Smooth muscle cell (in vitro differentiated cells): ENCODE results near the gene SLC9A7. TPM values are rescaled to one million over a fixed set of nuclear protein-coding genes. Genes with fewer than 3 reads are reported as not detected.
A peak's percentile ranks its signal among the peaks of the same experiment; 100 is the strongest.

Source experiments
- DNase-seq: peaks from one replicate; lab custom pipeline; 2025; ENCODE audit not compliant: unreplicated experiment; lab: John Stamatoyannopoulos, UW
- H2AFZ ChIP-seq: fragments of 200-600 bp; sonication (generic); 2 replicates; pipeline ENCODE4 v1.6.0; 2016; ENCODE audit warnings: antibody characterized with exemption, low read depth, mild to moderate bottlenecking
- H3F3A ChIP-seq: fragments of 200-600 bp; sonication (generic); 2 replicates; pipeline ENCODE4 v1.6.0; 2017; ENCODE audit warnings: antibody characterized with exemption, low read depth
- H3K27ac ChIP-seq: fragments of 200-600 bp; sonication (generic); 2 replicates; pipeline ENCODE4 v1.5.1; 2016; ENCODE audit warnings: low read depth, mild to moderate bottlenecking
- H3K27me3 ChIP-seq: fragments of 200-600 bp; sonication (generic); 2 replicates; pipeline ENCODE4 v1.6.1; 2016; ENCODE audit warnings: low read depth, mild to moderate bottlenecking
- H3K36me3 ChIP-seq: fragments of 200-600 bp; sonication (generic); 2 replicates; pipeline ENCODE4 v1.5.1; 2016; ENCODE audit warnings: low read depth
- H3K4me1 ChIP-seq: fragments of 200-600 bp; sonication (generic); 2 replicates; pipeline ENCODE4 v1.5.1; 2016; ENCODE audit warnings: low read depth
- H3K4me2 ChIP-seq: fragments of 200-600 bp; sonication (generic); 2 replicates; pipeline ENCODE4 v1.6.0; 2016; ENCODE audit warnings: mild to moderate bottlenecking
- H3K4me3 ChIP-seq: fragments of 200-600 bp; sonication (generic); 2 replicates; pipeline ENCODE4 v1.5.1; 2016; ENCODE audit warnings: mild to moderate bottlenecking
- H3K79me2 ChIP-seq: fragments of 200-600 bp; sonication (generic); 2 replicates; pipeline ENCODE4 v1.6.0; 2016; ENCODE audit warnings: low read depth, mild to moderate bottlenecking
- H3K9ac ChIP-seq: fragments of 200-600 bp; sonication (generic); 2 replicates; pipeline ENCODE4 v1.6.0; 2016; ENCODE audit warnings: low read depth
- H3K9me3 ChIP-seq: fragments of 200-600 bp; sonication (generic); replicated peaks from 2 replicates; pipeline ENCODE4 v1.5.1; 2016; ENCODE audit warnings: low read depth
- H4K20me1 ChIP-seq: fragments of 200-600 bp; sonication (generic); 2 replicates; pipeline ENCODE4 v1.6.0; 2016; ENCODE audit warnings: low read depth
- CTCF ChIP-seq: fragments of 200-600 bp; sonication (generic); IDR thresholded peaks from 2 replicates; pipeline ENCODE4 v1.5.1; 2017; ENCODE audit warnings: borderline replicate concordance, mild to moderate bottlenecking, antibody characterized with exemption; ENCODE audit not compliant: insufficient read depth, poor library complexity, severe bottlenecking
- WGBS: methylation state at CpG from one replicate; pipeline ENCODE4 v1.1.7; 2016; ENCODE audit warnings: low lambda C conversion rate; 5-methylcytosine and 5-hydroxymethylcytosine counted together
- polyA plus RNA-seq: library from polyadenylated mRNA; unstranded; fragments of >200 nt; fragmentation: Nextera tagmentation; extraction: Ambion mirVana; gene quantifications from 2 replicates; pipeline ENCODE4 v1.2.1, GENCODE V29; 2016
- total RNA-seq: library from RNA; depleted of rRNA; stranded (reverse); fragments of >200 nt; gene quantifications from 2 replicates; pipeline ENCODE4 v1.2.3, GENCODE V29; 2014

SLC9A7 gene
- total and polyA plus RNA-seq, 2 experiments from 2014 or later = 0.83 to 6.7 TPM

- H3K27me3 ChIP-seq = no peaks in the 10 kb centered on the region
- H4K20me1 ChIP-seq = no peaks in the 10 kb centered on the region
- H3K79me2 ChIP-seq = no peaks in the 10 kb centered on the region
- no peak overlapping the region for H3K27ac ChIP-seq
- no peak for TF ChIP-seq CTCF
- no peak overlapping the region for H3K4me2 ChIP-seq
- no peak overlapping the region for H3K4me3 ChIP-seq
- DNase-seq = no peak
- no peaks in the 10 kb centered on the region for H3K4me1 ChIP-seq
- H3K9ac ChIP-seq = no peak overlapping the region
- H3K9me3 ChIP-seq = no peaks in the 10 kb centered on the region
- WGBS = 55% methylated on average over 1 of the region's 1 CpG
- H2AFZ ChIP-seq = no peak overlapping the region
- no peaks in the 10 kb centered on the region for H3F3A ChIP-seq
- no peaks in the 10 kb centered on the region for H3K36me3 ChIP-seq
Measured at GRCh38 chrX:46712764-46713163, 46.2 kb downstream of the SLC9A7 start.

- Histone ChIP-seq H3K79me2 (no peaks in the 10 kb centered on the region), H3F3A (no peaks in the 10 kb centered on the region), H3K9ac (no peak overlapping the region), H3K27ac (peak overlapping the region; percentile 15), H2AFZ (no peak overlapping the region), H3K36me3 (no peaks in the 10 kb centered on the region), H4K20me1 (no peaks in the 10 kb centered on the region), H3K4me1 (no peaks in the 10 kb centered on the region), H3K9me3 (no peaks in the 10 kb centered on the region), H3K4me2 (no peak overlapping the region), H3K4me3 (no peak overlapping the region), H3K27me3 (no peaks in the 10 kb centered on the region)
- 70% methylated on average over 8 of the region's 8 CpGs for WGBS
- no peak for TF ChIP-seq CTCF
- no peak for DNase-seq
Measured at GRCh38 chrX:46710927-46711623, 47.8 kb downstream of the SLC9A7 start.

GRCh38 chrX:46710425-46710824 lies 48.5 kb downstream of the SLC9A7 start:
- H3K4me1 ChIP-seq = no peaks in the 10 kb centered on the region
- DNase-seq = no peak
- no peaks in the 10 kb centered on the region for H3K79me2 ChIP-seq
- no peak overlapping the region for H3K9ac ChIP-seq
- H4K20me1 ChIP-seq = no peaks in the 10 kb centered on the region
- no peak overlapping the region for H3K4me2 ChIP-seq
- H3K36me3 ChIP-seq = no peaks in the 10 kb centered on the region
- no peaks in the 10 kb centered on the region for H3F3A ChIP-seq
- WGBS = 8% methylated on average over 1 of the region's 1 CpG
- H3K9me3 ChIP-seq = no peaks in the 10 kb centered on the region
- H3K4me3 ChIP-seq = no peak overlapping the region
- no peak for TF ChIP-seq CTCF
- no peak overlapping the region for H2AFZ ChIP-seq
- H3K27ac ChIP-seq = peak overlapping the region; percentile 15
- H3K27me3 ChIP-seq = no peaks in the 10 kb centered on the region
